Breast epithelium (tissue), 3 donors: ENCODE results near the gene GAL3ST1.

ENCODE experiments used
- CTCF ChIP-seq, 3 donors: fragments of 450-650 bp; IDR thresholded peaks; one replicate each; pipeline ENCODE4 v1.5.1; 2016 to 2017; ENCODE audit warnings: antibody characterized with exemption in 3 of 3, mild to moderate bottlenecking in 3 of 3, moderate library complexity in 3 of 3
- POLR2A ChIP-seq: fragments of 450-650 bp; IDR thresholded peaks from one replicate; pipeline ENCODE4 v1.6.1; 2016; ENCODE audit warnings: antibody characterized with exemption, mild to moderate bottlenecking, moderate library complexity
- POLR2AphosphoS5 ChIP-seq, 3 donors: sonication (generic); formaldehyde crosslinking; IDR thresholded peaks; one replicate each; pipeline ENCODE4 v1.6.1; 2017; ENCODE audit warnings: antibody characterized with exemption in 3 of 3

DNA sequence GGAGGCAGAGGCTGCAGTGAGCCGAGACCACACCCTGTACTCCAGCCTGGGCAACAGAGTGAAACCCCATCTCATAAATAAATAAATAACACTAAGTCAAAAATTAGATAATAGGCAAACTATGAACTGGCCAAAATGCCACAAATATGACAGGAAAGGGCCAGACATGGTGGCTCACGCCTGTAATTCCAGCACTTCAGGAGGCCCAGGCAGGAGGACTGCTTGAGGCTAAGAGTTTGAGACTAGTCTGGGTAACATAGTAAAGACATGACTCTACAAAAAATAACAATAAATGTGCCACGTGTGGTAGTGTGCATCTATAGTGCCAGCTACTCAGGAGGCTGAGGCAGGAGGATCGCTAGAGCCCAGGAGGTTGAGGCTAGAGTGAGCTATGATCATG lies 47.8 kb downstream of the GAL3ST1 start:
- TF ChIP-seq CTCF (IDR thresholded peaks at IDR 0.05), result no peak
- no peak for TF ChIP-seq POLR2AphosphoS5 (IDR thresholded peaks at IDR 0.05)
- no peak for TF ChIP-seq POLR2A
